HUES6 (cell line): ENCODE data around the gene CDIP1.

Experiments used
- H3K27ac ChIP-seq: 2 replicates; pipeline ENCODE4 v1.7.0; 2013; ENCODE audit warnings: low read depth, mild to moderate bottlenecking, low read length, inconsistent platforms
- H3K27me3 ChIP-seq: 2 replicates; pipeline ENCODE4 v1.6.1; 2013; ENCODE audit warnings: low read length; ENCODE audit not compliant: control insufficient read depth, insufficient read depth
- H3K36me3 ChIP-seq: 2 replicates; pipeline ENCODE4 v1.6.1; 2013; ENCODE audit warnings: low read length; ENCODE audit not compliant: control insufficient read depth, insufficient read depth
- H3K4me1 ChIP-seq: 2 replicates; pipeline ENCODE4 v1.6.1; 2013; ENCODE audit warnings: low read length; ENCODE audit not compliant: control insufficient read depth, insufficient read depth
- H3K4me3 ChIP-seq: 2 replicates; pipeline ENCODE4 v1.5.1; 2013; ENCODE audit warnings: low read depth, low read length
- H3K9ac ChIP-seq: one replicate; pipeline ENCODE4 v1.6.1; 2013; ENCODE audit warnings: mild to moderate bottlenecking, low read length
- H3K9me3 ChIP-seq: 2 replicates; pipeline ENCODE4 v1.6.1; 2013; ENCODE audit warnings: low read depth, low read length; ENCODE audit not compliant: control insufficient read depth, insufficient read depth

CDIP1 gene

GRCh38 chr16:4487955-4488498, 50.5 kb downstream of the CDIP1 start:
- Histone ChIP-seq H3K36me3 (peaks cover 12% of the 10 kb centered on the region; the same call in 1 of the 2 replicates), H3K4me1 (no peaks in the 10 kb centered on the region), H3K9ac (no peak overlapping the region), H3K27me3 (no peaks in the 10 kb centered on the region), H3K4me3 (no peak overlapping the region), H3K27ac (no peak overlapping the region), H3K9me3 (no peaks in the 10 kb centered on the region)

GRCh38 chr16:4486126-4486893, 52.3 kb downstream of the CDIP1 start:
- Histone ChIP-seq H3K9me3 (no peaks in the 10 kb centered on the region), H3K9ac (no peak overlapping the region), H3K27me3 (no peaks in the 10 kb centered on the region), H3K27ac (no peak overlapping the region), H3K4me3 (no peak overlapping the region), H3K36me3 (peaks cover 12% of the 10 kb centered on the region; the same call in 1 of the 2 replicates), H3K4me1 (no peaks in the 10 kb centered on the region)

- H3K27me3 ChIP-seq, result no peaks in the 10 kb centered on the region
- H3K36me3 ChIP-seq, result peaks cover 12% of the 10 kb centered on the region; the same call in 1 of the 2 replicates
- H3K9ac ChIP-seq, result no peak overlapping the region
- no peak overlapping the region for H3K4me3 ChIP-seq
- no peak overlapping the region for H3K27ac ChIP-seq
- H3K4me1 ChIP-seq, result peaks cover 3% of the 10 kb centered on the region; the same call in 1 of the 2 replicates
- H3K9me3 ChIP-seq, result no peaks in the 10 kb centered on the region
These were observed 56.6 kb downstream of the CDIP1 start for GRCh38 chr16:4481963-4482362.

GRCh38 chr16:4481526-4481925, 57.0 kb downstream of the CDIP1 start:
- H3K9me3 ChIP-seq, result no peaks in the 10 kb centered on the region
- peaks cover 12% of the 10 kb centered on the region; the same call in 1 of the 2 replicates for H3K36me3 ChIP-seq
- H3K9ac ChIP-seq, result no peak overlapping the region
- H3K4me1 ChIP-seq, result peaks cover 3% of the 10 kb centered on the region; the same call in 1 of the 2 replicates
- H3K4me3 ChIP-seq, result no peak overlapping the region
- no peak overlapping the region for H3K27ac ChIP-seq
- H3K27me3 ChIP-seq, result no peaks in the 10 kb centered on the region

- Histone ChIP-seq H3K27ac (no peak overlapping the region), H3K9ac (no peak overlapping the region), H3K27me3 (no peaks in the 10 kb centered on the region), H3K36me3 (no peaks in the 10 kb centered on the region), H3K4me3 (no peak overlapping the region), H3K4me1 (peaks cover 13% of the 10 kb centered on the region), H3K9me3 (no peaks in the 10 kb centered on the region)
These were observed 60.6 kb downstream of the CDIP1 start for GRCh38 chr16:4477966-4478365.

GRCh38 chr16:4475880-4476788, 62.4 kb downstream of the CDIP1 start, which contains the start of gene HMOX2:
Gene HMOX2 (plus strand): TSS chr16:4476398. CDS start chr16:4505525, 29,127 bp downstream.
- Histone ChIP-seq H3K4me3 (peak within 1 kb of the TSS; percentile 78), H3K27ac (no peak within 1 kb of the TSS; the same call in 1 of the 2 replicates), H3K4me1 (peaks cover 13% of the 10 kb centered on the region), H3K9ac (peak within 1 kb of the TSS; percentile 50), H3K36me3 (peaks cover under 1% of the 10 kb centered on the region), H3K27me3 (no peaks in the 10 kb centered on the region), H3K9me3 (no peaks in the 10 kb centered on the region)

GRCh38 chr16:4474192-4474961, 64.2 kb downstream of the CDIP1 start, which contains the start of gene NMRAL1:
Gene NMRAL1 (minus strand): TSS chr16:4474625. CDS start chr16:4474132, 493 bp downstream.
- Histone ChIP-seq H3K9ac (peak within 1 kb of the TSS; percentile 74), H3K27ac (peak within 1 kb of the TSS; percentile 74; the same call in 1 of the 2 replicates), H3K4me1 (peaks cover 13% of the 10 kb centered on the region)

GRCh38 chr16:4472880-4473279, 65.7 kb downstream of the CDIP1 start:
- Histone ChIP-seq H3K36me3 (peaks cover 16% of the 10 kb centered on the region), H3K4me3 (no peak overlapping the region), H3K9ac (no peak overlapping the region), H3K9me3 (no peaks in the 10 kb centered on the region), H3K27ac (no peak overlapping the region), H3K4me1 (peaks cover 10% of the 10 kb centered on the region), H3K27me3 (no peaks in the 10 kb centered on the region)

More at GRCh38 chr16:4474192-4474961, 64.2 kb downstream of the CDIP1 start, which contains the start of gene NMRAL1:
- no peaks in the 10 kb centered on the region for H3K27me3 ChIP-seq
- no peaks in the 10 kb centered on the region for H3K9me3 ChIP-seq
- H3K4me3 ChIP-seq, result peak within 1 kb of the TSS; percentile 72
- H3K36me3 ChIP-seq, result peaks cover 4% of the 10 kb centered on the region

- H3K27ac ChIP-seq, result no peak overlapping the region
- peaks cover 25% of the 10 kb centered on the region for H3K36me3 ChIP-seq
- no peak overlapping the region for H3K9ac ChIP-seq
- H3K4me3 ChIP-seq, result no peak overlapping the region
- H3K9me3 ChIP-seq, result no peaks in the 10 kb centered on the region
- H3K4me1 ChIP-seq, result peaks cover 10% of the 10 kb centered on the region
- H3K27me3 ChIP-seq, result no peaks in the 10 kb centered on the region
These were observed 66.7 kb downstream of the CDIP1 start for GRCh38 chr16:4471869-4472268.

GRCh38 chr16:4468972-4469371, 69.6 kb downstream of the CDIP1 start:
- no peak overlapping the region for H3K27ac ChIP-seq
- H3K9ac ChIP-seq, result no peak overlapping the region
- no peaks in the 10 kb centered on the region for H3K9me3 ChIP-seq
- no peaks in the 10 kb centered on the region for H3K27me3 ChIP-seq
- H3K36me3 ChIP-seq, result peaks cover 51% of the 10 kb centered on the region
- H3K4me3 ChIP-seq, result no peak overlapping the region
- peaks cover 4% of the 10 kb centered on the region; the same call in 1 of the 2 replicates for H3K4me1 ChIP-seq
